ENCODE data around the gene FGF9. TPM values are rescaled to one million over a fixed set of nuclear protein-coding genes. Genes with fewer than 3 reads are reported as not detected.

Gene FGF9
- total and polyA plus RNA-seq, 2 donors from 2014 or later = 8.5 to 8.6 TPM

DNA sequence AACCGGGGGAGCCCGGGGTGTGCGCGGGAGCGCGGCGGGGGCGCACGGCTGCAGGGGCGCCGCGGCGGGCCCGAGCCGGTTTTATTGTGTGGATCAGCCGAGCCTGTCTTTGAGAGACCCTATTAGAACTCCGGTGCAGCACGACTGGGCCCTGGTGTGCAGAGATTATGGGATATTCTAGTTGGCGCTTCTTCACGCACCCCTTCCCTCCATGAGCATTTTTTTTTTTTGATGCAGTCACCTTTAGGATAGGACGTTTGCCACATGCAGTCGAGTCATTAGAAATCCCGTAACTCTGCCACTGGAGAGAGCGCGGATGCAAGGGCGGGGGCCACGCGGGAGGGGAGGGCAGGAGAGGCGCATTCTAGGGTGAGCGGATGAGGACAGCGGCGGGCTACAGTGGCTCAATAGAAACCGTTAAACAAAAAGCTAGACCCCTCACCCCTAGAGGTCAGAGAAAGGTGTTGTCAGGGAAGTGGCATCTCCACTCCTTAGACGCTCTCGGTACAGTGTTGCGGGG is 3.7 kb downstream of the FGF9 start:
- DNase-seq (peak; percentile 25 to 75 (median 32)), FAIRE-seq (no peak)
- Histone ChIP-seq H3K9ac (ENCODE audit: low read length in 3 of 3) (peak overlapping the region in 1 of 3 donors; percentile 74), H3K36me3 (ENCODE audit: control insufficient read depth in 2 of 3, insufficient read depth in 3 of 3, low read length in 3 of 3) (no peaks in the 10 kb centered on the region), H3K27ac (ENCODE audit: low read depth in 2 of 2, low read length in 2 of 2) (peak overlapping the region; percentile 66 to 71), H3K4me1 (ENCODE audit: control insufficient read depth in 2 of 3, insufficient read depth in 2 of 3, low read depth in 1 of 3, low read length in 3 of 3) (peaks cover 0 to 4% (median 4%) of the 10 kb centered on the region in 3 donors), H3K9me3 (ENCODE audit: control insufficient read depth in 2 of 3, insufficient read depth in 1 of 3, low read length in 3 of 3) (no peaks in the 10 kb centered on the region), H3K27me3 (ENCODE audit: control insufficient read depth, insufficient read depth, low read length) (peaks cover 9% of the 10 kb centered on the region), H3K4me3 (ENCODE audit: low read length in 3 of 3) (peak overlapping the region; percentile 46 to 72 (median 68))
- intact Hi-C loops (cut with DNase I) = no loop called here
- TF ChIP-seq, protein P1, sequence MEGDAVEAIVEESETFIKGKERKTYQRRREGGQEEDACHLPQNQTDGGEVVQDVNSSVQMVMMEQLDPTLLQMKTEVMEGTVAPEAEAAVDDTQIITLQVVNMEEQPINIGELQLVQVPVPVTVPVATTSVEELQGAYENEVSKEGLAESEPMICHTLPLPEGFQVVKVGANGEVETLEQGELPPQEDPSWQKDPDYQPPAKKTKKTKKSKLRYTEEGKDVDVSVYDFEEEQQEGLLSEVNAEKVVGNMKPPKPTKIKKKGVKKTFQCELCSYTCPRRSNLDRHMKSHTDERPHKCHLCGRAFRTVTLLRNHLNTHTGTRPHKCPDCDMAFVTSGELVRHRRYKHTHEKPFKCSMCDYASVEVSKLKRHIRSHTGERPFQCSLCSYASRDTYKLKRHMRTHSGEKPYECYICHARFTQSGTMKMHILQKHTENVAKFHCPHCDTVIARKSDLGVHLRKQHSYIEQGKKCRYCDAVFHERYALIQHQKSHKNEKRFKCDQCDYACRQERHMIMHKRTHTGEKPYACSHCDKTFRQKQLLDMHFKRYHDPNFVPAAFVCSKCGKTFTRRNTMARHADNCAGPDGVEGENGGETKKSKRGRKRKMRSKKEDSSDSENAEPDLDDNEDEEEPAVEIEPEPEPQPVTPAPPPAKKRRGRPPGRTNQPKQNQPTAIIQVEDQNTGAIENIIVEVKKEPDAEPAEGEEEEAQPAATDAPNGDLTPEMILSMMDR (IDR thresholded peaks at IDR 0.05; ENCODE audit: borderline replicate concordance, extremely low read depth, insufficient read depth) = no peak

DNA sequence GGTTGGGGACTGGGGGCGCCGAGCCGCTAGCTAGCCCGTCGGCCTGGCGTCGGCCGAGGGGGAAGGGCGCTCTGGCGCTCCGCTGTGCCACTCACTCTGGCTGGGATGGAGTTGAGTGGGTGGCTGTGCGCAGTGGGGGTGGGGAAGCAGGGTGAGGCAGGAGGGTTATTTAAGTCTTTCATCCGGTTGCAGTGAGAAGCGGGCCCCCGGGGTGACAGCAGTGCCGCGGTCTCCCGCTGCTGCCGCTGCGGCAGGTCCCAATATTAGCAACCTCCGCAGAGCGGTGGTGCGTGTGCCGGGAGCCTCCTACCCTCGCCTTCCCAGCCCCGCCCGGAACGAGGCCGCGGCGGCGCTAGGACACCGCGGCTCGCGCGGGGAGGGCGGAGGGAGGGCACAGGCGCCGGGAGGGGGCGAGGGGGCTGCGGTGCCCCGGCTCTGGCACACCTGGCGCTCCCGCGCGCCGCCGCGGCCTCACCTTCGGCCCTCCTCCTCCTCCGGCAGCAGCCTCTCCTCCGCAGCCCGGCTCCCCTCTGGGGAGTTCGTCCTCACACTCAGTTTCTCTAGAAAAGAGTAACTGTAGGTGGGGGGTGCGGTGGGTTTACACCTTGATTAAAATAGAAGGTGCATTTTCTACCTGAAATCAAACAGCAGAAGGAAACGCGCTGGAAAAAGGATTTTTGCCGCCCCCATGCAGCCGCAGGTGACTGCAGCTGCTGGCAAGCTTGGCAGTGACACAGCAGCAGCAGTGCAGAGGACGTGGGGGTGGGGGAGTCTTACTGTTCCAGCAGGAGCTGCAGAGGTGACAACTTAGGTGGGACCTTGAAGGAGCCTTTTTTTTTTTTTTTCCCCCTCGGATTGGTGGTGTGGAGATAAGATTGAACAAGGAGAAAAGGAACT is 4.5 kb downstream of the FGF9 start:
- TF ChIP-seq, protein P1 (IDR thresholded peaks at IDR 0.05; ENCODE audit: borderline replicate concordance, extremely low read depth, insufficient read depth) = no peak
- Histone ChIP-seq H3K9ac (ENCODE audit: low read length in 3 of 3) (peak overlapping the region in 1 of 3 donors; percentile 43), H3K27ac (ENCODE audit: low read depth in 2 of 2, low read length in 2 of 2) (peak overlapping the region; percentile 71 to 81), H3K4me3 (ENCODE audit: low read length in 3 of 3) (peak overlapping the region in 2 of 3 donors; percentile 36 to 72), H3K4me1 (ENCODE audit: control insufficient read depth in 2 of 3, insufficient read depth in 2 of 3, low read depth in 1 of 3, low read length in 3 of 3) (peaks cover 0 to 4% (median 4%) of the 10 kb centered on the region in 3 donors), H3K9me3 (ENCODE audit: control insufficient read depth in 2 of 3, insufficient read depth in 1 of 3, low read length in 3 of 3) (no peaks in the 10 kb centered on the region), H3K27me3 (ENCODE audit: control insufficient read depth, insufficient read depth, low read length) (peaks cover 9% of the 10 kb centered on the region), H3K36me3 (ENCODE audit: control insufficient read depth in 2 of 3, insufficient read depth in 3 of 3, low read length in 3 of 3) (no peaks in the 10 kb centered on the region)
- FAIRE-seq (no peak), DNase-seq (peak; percentile 50 to 87 (median 51))
- intact Hi-C loops (cut with DNase I) = no loop called here

DNA sequence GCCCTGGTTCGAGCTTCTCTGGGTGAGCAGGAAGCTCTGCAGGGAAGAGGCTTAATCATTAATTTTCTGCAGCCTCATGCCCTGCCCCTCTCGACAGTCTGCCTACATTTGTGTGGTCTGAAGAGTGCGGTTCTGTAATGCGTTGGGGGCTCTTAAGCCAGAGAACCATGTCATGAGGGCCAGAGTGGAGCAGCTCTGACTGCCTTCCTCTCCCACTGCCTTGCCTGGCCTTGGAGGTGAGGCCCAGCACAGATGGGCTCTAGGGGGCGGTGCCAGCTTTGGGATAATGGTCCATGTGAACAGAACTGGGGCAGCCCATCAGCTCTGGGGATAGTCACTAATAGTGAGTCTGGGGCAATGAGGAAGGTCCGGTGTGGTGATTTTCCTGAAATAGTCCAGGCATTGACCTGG is 5.7 kb downstream of the FGF9 start:
- intact Hi-C loops (cut with DNase I) = no loop called here
- TF ChIP-seq, protein P1 (IDR thresholded peaks at IDR 0.05; ENCODE audit: borderline replicate concordance, extremely low read depth, insufficient read depth) = peak; percentile 21
- no peaks in the 10 kb centered on the region for H3K36me3 ChIP-seq (ENCODE audit: control insufficient read depth in 2 of 3, insufficient read depth in 3 of 3, low read length in 3 of 3)
- peaks cover 0 to 4% (median 4%) of the 10 kb centered on the region in 3 donors for H3K4me1 ChIP-seq (ENCODE audit: control insufficient read depth in 2 of 3, insufficient read depth in 2 of 3, low read depth in 1 of 3, low read length in 3 of 3)
- H3K27me3 ChIP-seq (ENCODE audit: control insufficient read depth, insufficient read depth, low read length) = peaks cover 7% of the 10 kb centered on the region
- H3K4me3 ChIP-seq (ENCODE audit: low read length in 3 of 3) = peak overlapping the region in 1 of 3 donors; percentile 72
- H3K9ac ChIP-seq (ENCODE audit: low read length in 3 of 3) = peak overlapping the region in 1 of 3 donors; percentile 43
- H3K9me3 ChIP-seq (ENCODE audit: control insufficient read depth in 2 of 3, insufficient read depth in 1 of 3, low read length in 3 of 3) = no peaks in the 10 kb centered on the region
- DNase-seq (peak in 4 of 5 donors; percentile 48 to 64 (median 60)), FAIRE-seq (no peak)
- H3K27ac ChIP-seq (ENCODE audit: low read depth in 2 of 2, low read length in 2 of 2) = peak overlapping the region; percentile 54 to 71
